H54 (cell line): Measurements from ENCODE around the gene EHD3.

Source experiments
- DNase-seq: peaks from one replicate; pipeline ENCODE4 v3.0.0; 2011; ENCODE audit warnings: low spot score, mixed read lengths; ENCODE audit not compliant: insufficient read length
- FAIRE-seq: peaks from 3 replicates; lab custom pipeline; 2011; peaks lifted over from hg19 to GRCh38; lab: Jason Lieb, UNC
- POLR2A ChIP-seq: IDR thresholded peaks from 2 replicates; pipeline ENCODE4 v1.6.1; 2011; ENCODE audit warnings: low read depth, mild to moderate bottlenecking, low read length

EHD3 gene

DNA sequence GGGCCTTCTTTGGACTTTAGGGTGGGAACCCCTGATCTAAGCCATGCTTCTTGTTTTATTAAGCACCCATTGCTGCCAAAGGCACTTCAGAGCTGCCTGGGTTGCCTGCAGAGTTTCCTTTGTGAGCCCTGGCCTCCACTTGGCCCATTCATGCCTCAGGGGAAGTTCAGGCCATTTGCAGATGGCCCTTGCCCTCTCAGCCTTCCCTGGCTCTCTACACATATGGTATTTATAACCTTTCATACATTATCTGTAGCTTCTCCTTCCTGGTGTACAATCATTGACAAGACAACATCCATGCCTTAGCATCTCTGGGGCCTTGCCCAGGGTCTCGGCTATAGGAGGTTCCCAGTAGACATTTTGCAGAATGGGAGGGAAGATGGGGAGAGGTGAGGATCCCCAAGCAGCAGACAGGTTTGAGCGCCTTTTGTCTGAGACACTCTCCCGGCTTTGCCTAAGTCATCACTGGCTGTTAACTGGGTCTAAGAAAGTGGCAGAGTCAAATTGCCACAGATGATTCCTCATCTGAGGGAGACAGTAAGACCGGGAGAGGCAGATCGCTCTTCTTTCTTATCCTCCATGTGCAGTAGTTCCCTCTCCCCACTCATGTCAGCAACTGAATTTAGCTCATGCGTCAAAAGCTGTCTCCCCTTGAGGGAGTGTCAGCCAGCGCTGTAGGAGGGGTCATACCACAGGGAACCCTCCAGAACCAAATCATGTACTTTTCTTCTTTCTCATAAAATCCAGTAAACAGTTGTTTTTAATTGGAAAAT lies 2.7 kb downstream of the EHD3 start:
- FAIRE-seq (no peak), DNase-seq (no peak)
- no peak for TF ChIP-seq POLR2A

DNA sequence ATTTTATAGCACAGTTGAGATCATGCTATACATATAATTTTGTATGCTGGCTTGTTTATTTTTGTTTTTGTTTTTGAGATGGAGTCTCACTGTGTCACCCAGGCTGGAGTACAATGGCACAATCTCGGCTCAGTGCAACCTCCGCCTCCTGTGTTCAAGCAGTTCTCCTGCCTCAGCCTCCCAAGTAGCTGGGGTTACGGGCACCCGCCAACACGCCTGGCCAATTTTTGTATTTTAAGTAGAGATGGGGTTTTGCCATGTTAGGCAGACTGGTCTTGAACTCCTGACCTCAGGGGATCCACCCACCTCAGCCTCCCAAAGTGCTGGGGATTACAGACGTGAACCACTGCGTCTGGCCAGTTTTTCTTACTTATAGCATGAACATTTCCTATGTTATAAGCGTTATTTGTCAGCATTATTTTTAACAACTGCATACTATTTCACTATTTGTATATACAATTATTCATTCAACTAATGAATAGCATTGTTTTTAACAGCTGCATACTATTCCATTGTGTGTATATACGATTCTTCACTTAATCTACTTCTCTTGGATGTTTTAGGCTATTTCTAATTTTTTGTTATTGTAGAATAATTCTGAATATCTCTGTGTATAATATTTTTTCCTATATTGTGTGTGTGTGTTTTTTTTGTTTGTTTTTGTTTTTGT lies 3.5 kb downstream of the EHD3 start:
- FAIRE-seq: no peak
- DNase-seq: no peak
- no peak for TF ChIP-seq POLR2A

DNA sequence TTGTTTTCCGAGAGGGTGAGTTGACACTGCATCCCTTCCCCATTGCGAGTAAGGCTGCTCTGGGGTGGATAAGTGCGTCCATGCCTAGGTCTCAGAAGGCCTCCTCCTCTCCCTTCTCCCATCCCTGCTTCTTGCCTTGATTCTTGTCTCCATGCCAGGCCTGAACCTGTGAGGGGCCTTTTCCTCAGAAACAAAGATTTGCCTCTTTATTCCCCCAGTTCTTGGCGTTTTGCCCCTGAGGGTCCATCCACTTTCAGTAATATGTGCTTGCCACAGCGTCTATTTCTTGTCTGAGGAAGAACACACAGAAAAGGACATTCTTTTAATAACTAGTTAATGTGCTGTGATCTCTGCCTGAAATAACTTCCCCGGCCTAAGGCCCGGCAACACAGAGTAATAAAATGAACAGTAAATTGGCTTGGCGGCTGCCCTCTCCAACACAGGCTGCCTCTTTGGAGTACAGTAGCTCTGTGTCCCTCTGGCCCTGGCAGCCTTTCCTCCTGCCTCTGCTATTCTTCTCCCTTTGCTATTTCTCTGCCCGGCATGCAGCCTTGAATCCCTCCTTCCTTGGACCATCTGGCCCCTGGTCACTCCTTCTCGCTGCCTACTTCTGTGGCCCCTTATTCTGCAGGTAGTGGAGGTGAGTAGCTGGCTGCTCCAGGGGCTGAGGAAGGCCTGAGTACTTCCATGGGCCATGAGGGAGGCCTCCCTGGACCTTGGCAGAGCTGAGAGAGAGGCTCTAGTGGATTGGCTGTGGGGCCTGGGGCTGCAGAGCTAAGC lies 4.4 kb downstream of the EHD3 start:
- FAIRE-seq: no peak
- no peak for TF ChIP-seq POLR2A
- no peak for DNase-seq

DNA sequence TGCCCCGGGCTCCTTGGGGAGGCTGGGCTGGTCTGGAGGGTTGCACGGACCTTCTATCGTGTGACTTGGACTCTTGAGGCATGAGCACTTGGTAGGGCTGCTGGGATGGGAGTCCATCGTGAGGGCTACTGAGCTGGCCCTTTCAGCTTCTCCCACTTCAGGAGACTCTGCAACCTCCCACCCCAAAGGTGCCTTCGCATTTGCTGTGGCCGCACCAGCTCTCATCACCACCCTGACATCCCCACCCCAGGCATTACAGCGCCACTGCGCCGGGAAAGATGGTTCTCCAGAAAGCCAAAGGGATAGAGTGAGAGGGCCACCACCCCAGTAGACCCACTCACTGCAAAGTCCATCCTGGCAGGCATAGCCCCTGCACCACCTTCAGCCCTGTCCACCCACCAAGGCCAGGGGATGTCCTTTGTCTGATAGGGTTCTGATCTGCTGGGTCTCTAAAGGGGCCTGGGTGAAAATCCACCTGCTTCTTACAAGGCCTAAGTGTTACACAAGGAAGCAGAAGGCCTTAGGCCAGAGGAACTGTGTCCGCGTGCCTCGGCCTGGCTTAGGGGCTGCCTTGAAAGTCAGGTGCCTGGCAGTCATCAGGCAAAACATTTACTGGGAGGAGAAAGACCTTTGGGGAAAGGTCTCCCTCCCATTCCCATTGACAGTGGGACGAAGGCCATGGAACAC lies 5.1 kb downstream of the EHD3 start:
- no peak for TF ChIP-seq POLR2A
- FAIRE-seq: no peak
- no peak for DNase-seq

DNA sequence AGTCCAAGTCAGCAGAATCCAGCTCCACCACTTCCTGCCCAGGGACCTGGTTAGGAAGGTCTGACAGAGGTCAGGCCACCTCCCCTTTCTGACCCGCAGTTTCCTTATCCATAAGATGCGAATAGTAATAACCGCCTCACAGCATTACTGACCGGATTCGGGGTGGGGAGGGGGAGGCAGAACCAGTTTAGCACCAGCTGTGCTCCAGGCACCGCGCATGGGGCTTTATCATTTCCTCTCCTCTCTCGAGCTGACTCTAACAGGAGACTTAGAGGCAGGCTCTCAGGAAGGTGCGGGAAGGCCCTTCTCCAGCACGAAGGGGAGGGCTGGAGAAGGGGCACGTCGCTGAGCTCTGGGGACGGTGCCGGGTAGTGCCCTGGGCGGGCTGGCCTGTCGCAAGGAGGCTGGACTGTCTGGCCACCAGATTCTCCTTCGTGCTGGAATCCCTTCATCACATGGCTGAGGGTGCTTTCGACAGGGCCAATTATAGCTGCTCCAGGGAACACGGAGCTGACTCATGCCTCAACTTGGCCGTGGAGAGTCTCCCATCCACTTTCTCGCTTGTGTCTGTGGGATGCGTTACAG lies 5.7 kb downstream of the EHD3 start:
- no peak for FAIRE-seq
- no peak for DNase-seq
- no peak for TF ChIP-seq POLR2A

DNA sequence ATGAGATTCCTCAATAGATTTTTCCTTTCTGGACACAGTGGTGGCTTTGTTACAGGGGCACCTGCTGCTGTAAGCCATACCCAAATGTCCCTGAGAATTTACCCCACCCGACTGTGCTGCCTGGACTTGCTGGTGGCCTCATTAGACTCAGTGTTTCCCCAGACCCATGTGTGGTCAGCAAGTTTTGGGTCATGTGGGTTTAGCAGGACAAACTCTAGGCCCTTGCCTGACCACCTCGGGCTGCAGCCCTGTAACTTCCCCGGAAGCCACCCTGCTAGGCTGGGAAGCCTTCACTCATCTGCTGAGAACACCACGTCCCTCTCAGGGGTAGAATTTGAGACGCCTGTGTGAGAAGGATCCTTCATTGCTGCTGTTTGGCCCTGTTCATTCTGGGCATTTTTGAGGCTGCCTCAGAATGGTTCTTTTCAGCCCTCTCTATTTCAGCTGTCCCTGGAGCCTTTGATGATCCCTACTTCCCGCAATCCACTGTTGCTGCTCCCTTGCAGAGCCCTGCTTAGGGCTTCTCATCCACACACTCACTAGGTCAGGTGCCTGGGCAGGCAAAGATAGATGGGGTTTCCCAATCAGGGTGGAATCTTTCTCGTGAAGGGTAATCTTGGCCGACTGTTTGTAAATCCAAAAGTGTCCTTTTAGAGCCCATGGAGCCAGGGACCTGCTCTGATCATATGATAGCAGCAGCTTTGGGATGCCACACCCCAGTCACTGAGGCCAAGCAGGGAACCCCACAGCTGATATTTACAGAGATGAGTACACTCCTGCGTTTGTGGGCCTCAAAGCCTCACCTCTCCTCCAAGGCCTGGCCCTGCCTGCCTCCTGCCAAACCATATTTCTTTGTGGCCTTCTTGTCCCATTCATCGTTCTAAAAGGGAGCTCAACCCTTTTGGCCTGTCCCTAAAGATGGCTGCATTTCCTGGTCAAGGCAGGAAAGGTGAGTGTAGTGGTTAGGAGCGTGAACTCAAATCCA lies 6.7 kb downstream of the EHD3 start:
- FAIRE-seq (no peak), DNase-seq (no peak)
- no peak for TF ChIP-seq POLR2A

DNA sequence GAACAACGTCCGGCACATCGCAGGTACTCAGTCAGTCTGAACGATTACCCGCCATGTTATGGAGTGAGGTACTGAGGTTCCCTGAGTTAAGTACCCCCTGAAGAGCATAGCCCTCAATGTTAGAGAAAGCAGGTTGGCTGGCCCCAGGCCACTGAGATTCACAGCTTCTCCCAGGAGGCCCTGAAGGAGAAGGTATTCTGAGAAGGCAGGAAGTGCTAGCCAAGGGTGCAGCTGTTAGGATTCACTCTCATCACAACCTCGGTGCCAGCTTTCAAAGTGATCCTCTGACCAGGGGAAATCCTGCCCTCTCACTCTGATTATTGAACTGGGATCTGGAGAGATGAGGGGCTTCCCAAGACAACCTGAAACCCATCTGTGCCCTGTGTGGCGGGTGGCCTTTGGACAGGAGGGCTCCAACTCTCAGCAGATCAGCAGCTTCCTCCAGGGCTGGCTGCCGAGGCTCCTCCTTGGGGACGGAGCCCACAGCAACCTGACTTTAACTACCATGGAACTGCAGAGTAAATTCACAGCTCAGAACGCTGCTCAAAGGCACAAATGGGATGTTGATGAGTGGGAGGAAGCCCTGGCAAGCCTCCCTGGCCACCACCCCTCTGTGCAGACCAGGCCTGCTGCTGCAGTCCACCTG lies 7.8 kb downstream of the EHD3 start:
- TF ChIP-seq POLR2A: no peak
- FAIRE-seq: no peak
- no peak for DNase-seq

DNA sequence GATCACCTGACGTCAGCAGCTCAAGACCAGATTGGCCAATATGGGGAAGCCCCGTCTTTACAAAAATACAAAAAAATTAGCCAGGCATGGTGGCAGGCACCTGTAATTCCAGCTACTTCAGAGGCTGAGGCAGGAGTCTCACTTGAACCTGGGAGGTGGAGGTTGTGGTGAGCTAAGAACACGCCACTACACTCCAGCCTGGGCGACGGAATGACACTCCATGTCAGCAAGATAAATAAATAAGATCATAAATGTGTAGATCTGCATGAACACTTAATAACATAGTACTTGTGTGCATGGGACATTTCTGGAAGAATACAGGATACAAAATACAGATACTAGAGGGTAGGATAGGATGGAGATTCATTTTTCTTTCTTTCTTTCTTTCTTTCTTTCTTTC lies 9.1 kb downstream of the EHD3 start:
- no peak for FAIRE-seq

DNA sequence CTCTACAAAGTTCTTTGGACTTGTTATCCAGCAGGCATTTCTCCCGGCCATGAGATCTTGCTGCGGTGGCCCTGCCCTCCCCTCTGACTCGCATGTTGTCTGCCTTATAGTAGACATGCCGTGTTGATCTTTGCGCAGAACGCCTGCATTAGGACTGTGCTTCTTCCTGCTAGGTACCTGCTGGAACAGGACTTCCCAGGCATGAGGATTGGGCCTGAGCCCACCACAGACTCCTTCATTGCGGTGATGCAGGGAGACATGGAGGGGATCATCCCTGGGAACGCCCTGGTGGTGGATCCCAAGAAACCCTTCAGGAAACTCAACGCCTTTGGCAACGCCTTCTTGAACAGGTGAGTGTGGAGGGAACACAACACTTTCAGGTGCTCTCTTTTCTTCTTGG lies 10.1 kb downstream of the EHD3 start:
- no peak for TF ChIP-seq POLR2A
- no peak for FAIRE-seq
- no peak for DNase-seq

More for the DNA sequence above, 9.1 kb downstream of the EHD3 start:
- DNase-seq: no peak
- no peak for TF ChIP-seq POLR2A

DNA sequence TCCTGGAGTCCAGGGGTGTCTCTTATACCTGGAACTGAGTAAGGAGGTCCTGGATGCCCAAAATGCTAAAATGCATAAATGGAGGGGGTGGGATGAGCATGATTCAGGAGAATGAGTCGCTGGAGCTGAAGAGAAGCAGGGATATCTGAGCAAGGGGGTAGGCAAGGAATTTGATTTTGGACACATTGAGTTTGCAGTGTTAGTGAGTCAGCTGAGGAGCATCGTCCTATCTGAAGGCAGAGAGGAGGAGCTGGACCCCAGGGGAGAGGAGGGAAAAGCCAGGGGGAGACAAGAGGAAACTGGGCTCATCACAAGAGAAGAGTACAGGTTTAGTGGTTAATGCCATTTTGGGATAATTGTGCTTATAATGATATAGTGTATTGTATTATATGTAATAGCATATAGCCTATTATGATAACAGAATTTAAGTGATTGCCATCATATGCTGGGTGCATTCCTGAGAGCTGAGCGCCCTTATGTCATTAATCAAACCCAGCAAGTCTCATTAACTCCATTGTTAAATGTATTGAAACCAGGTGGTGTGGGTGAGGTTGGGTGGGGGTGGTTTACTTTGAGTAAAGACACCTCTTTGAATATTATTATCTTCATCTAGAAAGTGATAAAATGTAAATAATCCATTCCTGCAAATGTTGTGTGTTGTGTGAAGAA lies 12.4 kb downstream of the EHD3 start:
- FAIRE-seq (no peak), DNase-seq (no peak)
- TF ChIP-seq POLR2A: no peak

DNA sequence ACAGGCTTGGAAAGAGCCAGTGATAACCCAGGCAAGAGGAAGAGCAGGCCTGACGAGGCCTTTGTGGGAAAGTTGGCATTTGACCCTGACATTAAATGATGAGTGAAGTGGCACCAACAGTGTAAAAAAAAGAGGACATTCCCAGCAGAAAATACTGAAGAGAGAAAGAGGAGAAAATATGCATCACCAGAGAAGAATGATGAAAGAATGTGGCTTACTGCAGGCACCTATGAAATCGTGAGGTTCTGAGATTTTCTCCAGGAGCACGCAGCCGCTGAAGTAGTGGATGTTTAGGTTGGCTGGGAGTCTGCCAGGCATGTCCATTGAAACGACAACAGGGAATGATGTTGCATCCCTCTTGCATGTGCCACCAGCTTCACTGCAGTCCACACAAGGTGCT lies 13.8 kb downstream of the EHD3 start:
- no peak for TF ChIP-seq POLR2A
- DNase-seq (no peak), FAIRE-seq (no peak)
